GM18907 (cell line): Measurements from ENCODE around the gene TLR7.

Experiments
- ATAC-seq: cut with Tn5 transposase; IDR thresholded peaks from one replicate; pipeline ENCODE4 v1.9.1; 2021; ENCODE audit warnings: mild to moderate bottlenecking, moderate library complexity; ENCODE audit not compliant: unreplicated experiment

The TLR7 gene

DNA sequence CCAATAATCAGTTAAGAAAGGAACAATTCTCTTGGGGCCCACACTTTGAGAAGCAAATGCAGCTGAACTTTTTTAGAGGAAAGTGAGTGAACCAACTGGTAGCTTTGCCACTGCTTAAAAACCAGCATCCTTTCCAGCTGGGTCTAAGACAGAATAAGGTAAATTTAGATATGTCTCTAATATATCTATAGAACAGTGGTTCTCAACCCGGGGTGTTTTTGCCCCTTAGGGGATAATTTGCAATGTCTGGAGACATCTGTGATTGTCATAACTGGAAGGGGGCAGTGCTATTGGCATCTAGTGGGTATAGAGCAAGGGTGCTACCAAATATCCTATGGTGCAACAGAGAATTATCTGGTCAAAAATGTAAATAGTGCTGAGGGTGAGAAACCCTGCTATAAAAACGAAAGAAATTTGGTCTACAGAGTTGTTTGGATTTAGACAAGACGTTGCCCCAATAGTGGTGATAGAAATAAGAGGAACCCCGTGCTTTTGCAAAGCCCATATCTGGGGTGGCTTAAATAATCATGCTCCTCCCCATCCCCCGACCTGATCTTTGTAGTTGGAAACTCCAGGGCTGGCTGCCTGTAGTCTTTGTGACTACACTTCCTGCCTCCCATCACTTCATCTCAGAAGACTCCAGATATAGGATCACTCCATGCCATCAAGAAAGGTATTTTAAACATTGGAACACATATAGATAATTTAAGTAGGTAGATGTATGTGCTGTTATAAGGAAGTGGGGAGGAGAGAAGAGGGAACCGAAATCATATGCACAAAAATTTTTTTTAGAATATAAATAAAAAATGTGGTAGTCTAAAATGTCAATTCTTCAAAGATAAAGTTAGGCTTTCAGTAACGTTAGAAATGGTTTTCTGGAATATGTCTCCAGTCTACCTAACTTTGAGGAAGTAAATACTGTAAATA lies at the start of gene TLR7:
TLR7 (plus strand) TSS at position 622 of the 927 bp plus-strand sequence. CDS start 507 bp downstream, outside the sequence.
- no peak for ATAC-seq

GRCh38 chrX:12817528-12817927 lies 49.3 kb upstream of the TLR7 start:
- ATAC-seq, result no peak

GRCh38 chrX:12819222-12819621 lies 47.6 kb upstream of the TLR7 start:
- ATAC-seq, result no peak

DNA sequence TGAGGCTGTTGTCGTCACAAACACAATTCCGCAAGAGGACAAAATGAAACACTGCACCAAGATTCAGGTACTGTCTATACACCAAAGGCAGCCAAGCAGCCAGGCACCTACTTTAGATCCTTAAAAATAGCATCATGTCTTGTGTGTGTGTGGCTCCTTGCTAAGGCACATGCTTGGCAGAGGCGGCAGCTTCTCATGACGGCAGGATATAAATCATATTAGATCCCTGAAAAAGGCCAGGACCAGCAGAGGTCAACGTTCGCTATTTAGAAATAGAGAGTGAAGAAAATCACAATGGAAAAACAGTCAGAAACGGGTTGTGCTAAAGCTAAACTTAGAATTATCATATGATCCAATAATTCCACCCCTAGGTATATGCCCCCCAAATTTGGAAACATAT lies 46.1 kb upstream of the TLR7 start:
- no peak for ATAC-seq

- no peak for ATAC-seq
Observed at GRCh38 chrX:12824944-12825343, 41.9 kb upstream of the TLR7 start.

- ATAC-seq, result no peak
Observed at GRCh38 chrX:12825801-12826200, 41.1 kb upstream of the TLR7 start.

GRCh38 chrX:12843061-12843667 lies 23.7 kb upstream of the TLR7 start:
- ATAC-seq, result no peak

GRCh38 chrX:12843668-12844279 lies 23.1 kb upstream of the TLR7 start:
- ATAC-seq, result peak; percentile 89

DNA sequence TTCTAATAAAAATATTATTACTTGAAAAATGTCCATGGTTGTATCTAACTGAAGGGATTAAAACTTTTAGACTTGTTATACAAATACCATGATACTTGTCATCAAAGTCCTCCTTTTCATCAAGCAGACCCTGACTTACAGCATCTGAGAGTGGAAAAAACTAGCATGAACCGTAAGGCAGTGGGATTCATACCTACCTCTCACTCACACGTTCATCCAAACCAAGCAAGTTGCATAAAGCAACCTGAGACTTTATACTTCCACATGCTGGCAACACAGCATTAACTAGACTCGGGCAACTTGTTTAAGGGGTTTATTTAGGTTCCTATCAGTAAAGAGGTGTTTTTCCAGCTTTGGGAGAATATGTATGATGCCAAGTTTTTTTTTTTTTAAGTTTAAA lies 22.6 kb upstream of the TLR7 start:
- peak; percentile 30 for ATAC-seq

DNA sequence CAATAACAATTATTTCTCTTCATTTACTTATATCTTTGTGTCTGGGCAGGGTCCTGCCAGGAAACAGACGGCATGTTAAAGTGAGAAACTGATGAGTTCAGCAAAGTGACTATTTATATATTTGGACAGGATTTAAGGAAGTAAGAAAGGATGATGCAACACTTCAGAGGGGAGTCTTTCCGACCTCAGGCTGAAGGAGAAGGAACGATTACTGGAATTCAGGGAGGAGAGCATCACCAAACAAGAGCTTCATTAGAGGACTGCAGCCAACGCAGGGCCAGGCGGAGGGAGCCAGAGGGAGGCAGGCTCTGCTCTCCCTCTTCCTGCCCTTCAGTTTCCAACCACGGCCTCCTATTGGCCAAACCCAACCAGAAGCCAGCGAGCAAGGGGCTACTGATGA lies 1.5 kb upstream of the TLR7 start:
- ATAC-seq, result no peak

DNA sequence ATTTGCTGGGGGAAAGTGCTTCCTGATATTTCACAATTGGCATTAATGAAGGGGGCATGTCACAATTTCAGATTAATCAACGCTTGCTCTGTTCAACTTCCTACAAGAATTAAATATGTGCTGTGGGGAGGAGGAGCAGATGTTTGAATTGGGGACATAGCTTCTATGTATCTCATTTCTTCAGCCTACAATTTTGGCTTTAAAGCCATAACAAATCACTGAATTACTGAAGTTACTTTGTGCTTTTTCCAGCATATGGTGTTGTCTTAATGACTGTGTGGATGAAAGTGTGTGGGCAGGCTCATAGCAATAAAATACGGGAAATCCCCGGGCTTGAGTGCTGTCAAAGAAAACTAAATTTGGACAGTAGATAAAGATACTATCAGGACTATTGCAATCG lies 813 bp downstream of the TLR7 start:
- no peak for ATAC-seq

DNA sequence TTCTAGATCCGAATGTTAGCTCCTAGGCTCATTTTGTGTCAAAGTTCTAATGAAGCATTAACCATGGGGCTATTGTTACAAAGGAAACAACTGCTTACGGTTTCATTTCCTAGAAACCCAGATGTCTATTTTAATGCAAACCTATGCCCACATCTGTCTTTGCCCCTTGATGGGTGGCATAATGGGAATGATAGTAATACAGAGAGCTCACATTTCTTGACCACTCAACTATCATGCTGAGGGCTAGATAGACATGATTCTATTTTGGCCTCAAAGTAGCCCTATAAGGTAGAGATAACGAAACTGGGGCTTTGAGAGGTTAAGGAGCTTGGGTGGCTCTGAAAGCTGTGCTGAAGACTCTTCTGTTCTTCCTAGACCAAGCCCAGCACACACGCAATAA lies 1.9 kb downstream of the TLR7 start:
- ATAC-seq, result peak; percentile 72

DNA sequence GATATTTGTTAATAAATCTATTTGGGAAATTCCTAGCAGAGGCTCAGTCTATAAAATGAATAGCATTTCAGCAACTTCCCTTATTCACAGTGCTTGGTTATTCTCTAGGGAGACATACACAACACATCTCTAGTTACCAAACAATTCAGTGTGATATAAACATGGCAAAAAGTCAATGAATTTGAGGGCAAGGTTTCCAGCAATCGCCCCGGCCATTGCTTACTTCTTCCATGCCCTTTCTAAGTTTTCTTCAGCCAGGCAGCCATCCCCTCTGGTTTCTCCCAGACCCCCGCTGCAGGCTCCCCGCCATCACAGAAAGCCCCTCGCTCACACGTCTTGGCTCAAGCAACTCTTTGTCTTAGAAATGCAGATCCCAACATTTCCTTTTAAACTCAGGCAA lies 4.4 kb downstream of the TLR7 start:
- ATAC-seq, result no peak

DNA sequence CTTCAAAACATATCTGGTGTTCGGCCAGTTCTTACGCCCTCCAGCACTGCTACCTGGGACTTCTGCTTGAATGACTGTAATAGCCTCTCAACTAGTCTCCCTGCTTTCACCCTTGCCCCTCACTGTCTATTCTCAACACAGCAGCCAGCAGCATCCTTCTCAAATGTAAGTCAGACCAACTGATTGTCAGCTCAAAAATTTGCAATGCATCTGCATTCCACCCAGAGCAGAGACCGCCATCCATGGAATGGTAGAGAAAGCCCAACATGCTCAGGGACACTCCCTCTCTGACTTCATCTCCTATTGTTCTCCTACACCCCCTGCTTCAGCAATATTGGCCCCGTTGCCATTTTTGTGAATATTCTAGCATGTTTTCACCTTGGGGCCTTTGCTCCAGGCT lies 5.9 kb downstream of the TLR7 start:
- ATAC-seq, result no peak

- ATAC-seq, result no peak
Observed at GRCh38 chrX:12874581-12874980, 7.7 kb downstream of the TLR7 start.

DNA sequence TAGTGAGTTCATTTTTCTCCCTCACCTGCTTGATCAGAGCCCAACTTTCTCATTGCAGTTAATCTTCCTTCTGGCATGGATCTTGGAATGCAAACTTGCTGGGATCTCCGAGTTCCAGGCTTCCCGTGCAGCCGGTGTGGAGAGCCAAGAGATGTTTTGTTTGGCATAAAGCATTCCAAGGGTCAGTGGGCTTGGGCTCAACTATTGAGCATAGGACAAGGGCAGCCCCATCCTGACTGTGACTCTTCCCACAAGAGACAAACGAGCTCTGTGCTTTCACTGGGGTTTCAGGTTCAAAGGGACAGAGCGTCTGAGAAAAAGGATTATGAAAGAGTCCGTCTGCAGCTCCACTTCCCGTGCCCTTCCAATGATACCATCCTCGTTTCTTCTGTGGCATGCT lies 10.5 kb downstream of the TLR7 start:
- no peak for ATAC-seq

- no peak for ATAC-seq
Observed at GRCh38 chrX:12878536-12878935, 11.7 kb downstream of the TLR7 start.

- no peak for ATAC-seq
Observed at GRCh38 chrX:12881914-12882313, 15.0 kb downstream of the TLR7 start.

DNA sequence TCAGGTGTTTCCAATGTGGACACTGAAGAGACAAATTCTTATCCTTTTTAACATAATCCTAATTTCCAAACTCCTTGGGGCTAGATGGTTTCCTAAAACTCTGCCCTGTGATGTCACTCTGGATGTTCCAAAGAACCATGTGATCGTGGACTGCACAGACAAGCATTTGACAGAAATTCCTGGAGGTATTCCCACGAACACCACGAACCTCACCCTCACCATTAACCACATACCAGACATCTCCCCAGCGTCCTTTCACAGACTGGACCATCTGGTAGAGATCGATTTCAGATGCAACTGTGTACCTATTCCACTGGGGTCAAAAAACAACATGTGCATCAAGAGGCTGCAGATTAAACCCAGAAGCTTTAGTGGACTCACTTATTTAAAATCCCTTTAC lies 18.6 kb downstream of the TLR7 start:
- ATAC-seq, result no peak

GRCh38 chrX:12886545-12886944 lies 19.7 kb downstream of the TLR7 start:
- ATAC-seq, result no peak

- no peak for ATAC-seq
Observed at GRCh38 chrX:12887141-12887540, 20.3 kb downstream of the TLR7 start.

GRCh38 chrX:12887767-12888166 lies 20.9 kb downstream of the TLR7 start:
- ATAC-seq, result no peak
